GM19025 (cell line): ENCODE results near the gene PTPRT.

ENCODE experiments used
- ATAC-seq: cut with Tn5 transposase; IDR thresholded peaks from one replicate; pipeline ENCODE4 v1.9.1; 2021; ENCODE audit warnings: mild to moderate bottlenecking, low read depth, moderate library complexity; ENCODE audit not compliant: unreplicated experiment

The PTPRT gene

GRCh38 chr20:42747765-42748411 is 441.8 kb downstream of the PTPRT start:
- ATAC-seq = no peak

GRCh38 chr20:42744756-42745465 is 444.8 kb downstream of the PTPRT start:
- no peak for ATAC-seq

GRCh38 chr20:42742926-42743325 is 446.8 kb downstream of the PTPRT start:
- ATAC-seq = no peak

DNA sequence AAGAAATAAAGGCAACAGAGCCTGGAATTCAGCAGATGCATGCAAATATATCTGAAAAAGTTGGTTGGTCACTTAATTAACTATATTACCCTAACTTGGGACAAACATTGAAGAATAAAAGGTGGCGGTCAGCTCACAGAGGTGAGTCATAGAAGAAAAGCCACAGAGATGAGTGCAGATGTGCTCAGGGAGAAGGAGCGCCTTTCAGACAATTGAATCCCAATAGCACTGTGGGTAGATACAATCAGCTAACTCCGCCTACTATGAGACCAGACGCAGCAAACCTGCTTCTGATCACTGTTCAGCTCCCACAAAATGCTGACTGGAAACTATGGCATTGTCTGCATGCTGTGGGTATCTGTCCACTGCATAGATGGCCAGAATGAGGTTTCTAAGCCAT is 447.8 kb downstream of the PTPRT start:
- no peak for ATAC-seq

GRCh38 chr20:42740226-42740870 is 449.4 kb downstream of the PTPRT start:
- no peak for ATAC-seq

DNA sequence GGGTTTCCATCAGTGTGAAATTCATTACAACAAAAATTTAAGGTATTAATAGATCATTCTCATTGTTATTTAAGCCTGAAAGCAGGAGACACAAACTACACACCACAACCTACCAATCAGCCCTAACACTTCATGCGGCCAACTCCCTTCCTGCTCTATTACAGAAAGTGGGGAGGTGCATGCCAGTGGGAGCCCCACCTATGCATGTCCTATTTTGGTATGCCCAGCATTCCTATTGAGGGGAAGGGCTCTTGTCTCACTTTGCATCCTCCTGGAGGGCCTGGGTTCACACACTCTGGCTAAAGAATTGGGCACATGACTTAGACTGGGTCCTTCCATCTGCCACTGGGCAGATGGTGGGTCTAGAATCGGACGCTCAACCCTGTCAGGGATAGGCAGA is 450.0 kb downstream of the PTPRT start:
- no peak for ATAC-seq

DNA sequence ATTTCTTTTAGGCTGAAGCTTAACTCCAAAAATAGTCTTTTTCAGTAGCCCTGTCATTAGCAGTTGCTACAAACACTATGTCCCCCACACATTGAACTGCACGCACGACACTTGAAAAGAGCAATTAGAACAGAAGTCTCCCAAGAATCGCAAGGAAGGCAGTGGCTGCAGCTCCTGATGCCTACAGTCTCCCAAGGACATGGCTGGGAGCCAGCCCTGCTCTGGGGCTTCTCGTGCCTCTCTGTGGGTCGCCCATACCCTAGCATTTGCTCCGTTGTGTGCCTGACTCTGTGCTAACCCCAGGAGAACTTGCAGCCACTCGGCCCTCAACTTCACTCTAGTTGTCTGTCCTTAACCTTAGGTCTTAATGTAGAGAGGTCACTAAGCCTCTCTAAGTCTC is 454.2 kb downstream of the PTPRT start:
- no peak for ATAC-seq

- no peak for ATAC-seq
These were observed 454.9 kb downstream of the PTPRT start for GRCh38 chr20:42734660-42735368.

DNA sequence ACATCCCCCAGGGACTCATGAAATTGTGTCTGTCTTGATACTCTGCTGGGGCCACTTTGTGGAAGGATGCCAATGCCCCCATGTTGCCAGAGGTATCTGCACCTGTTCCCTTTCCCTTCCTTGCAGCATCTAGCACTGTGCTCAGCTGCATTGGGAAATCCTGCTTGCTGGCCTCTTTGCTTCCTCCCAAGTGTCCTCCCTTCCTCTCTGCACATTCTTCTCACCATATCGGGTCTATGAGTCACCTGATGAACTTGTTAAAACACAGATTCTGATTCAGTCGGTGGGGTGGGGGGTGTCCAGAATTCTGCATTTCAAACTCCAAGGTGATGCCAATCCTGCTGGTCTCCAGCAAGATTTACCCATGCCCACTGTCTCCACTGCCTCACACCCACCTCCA is 467.8 kb downstream of the PTPRT start:
- no peak for ATAC-seq

- no peak for ATAC-seq
These were observed 475.2 kb downstream of the PTPRT start for GRCh38 chr20:42714298-42715141.

DNA sequence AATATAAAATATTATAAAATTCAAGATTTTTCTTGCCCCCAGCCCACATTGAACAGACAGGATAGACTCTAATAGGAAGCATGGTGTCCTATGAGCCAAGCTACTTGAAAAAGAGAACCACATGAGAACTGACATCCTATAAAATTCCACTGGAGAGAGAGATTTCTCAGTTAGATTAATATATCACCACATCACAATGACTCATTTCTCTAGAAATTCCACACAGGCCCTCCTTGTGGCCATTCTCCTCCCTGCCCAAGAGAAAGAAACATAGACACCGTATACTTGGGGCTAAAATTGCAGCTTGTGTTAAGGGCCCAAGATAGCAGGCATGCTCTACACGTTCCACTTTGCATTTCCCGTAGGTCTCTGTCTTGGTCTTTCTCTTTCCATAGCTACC is 481.4 kb downstream of the PTPRT start:
- no peak for ATAC-seq

- no peak for ATAC-seq
These were observed 482.9 kb downstream of the PTPRT start for GRCh38 chr20:42706759-42707158.

GRCh38 chr20:42705550-42705949 is 484.2 kb downstream of the PTPRT start:
- ATAC-seq = no peak

- ATAC-seq = no peak
These were observed 486.0 kb downstream of the PTPRT start for GRCh38 chr20:42703744-42704143.

DNA sequence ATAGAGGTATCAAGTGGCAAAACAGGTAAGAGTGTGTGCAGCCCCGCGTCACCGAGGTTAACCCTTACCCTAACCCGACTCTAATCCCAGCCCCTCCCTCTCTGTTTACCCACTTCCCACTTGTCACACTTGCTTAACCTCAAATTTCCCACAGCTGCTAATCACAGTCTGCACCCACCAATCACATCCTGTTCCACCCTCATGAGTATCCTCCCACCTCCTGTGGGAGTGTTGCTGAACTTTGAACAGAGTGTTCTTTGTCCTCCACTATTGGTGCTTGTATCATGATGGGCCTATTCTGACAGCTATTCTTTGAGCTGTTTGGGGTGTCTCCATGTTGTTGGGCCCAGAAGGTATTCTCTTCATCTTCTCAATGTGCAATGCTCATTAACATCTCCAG is 487.8 kb downstream of the PTPRT start:
- ATAC-seq = no peak

DNA sequence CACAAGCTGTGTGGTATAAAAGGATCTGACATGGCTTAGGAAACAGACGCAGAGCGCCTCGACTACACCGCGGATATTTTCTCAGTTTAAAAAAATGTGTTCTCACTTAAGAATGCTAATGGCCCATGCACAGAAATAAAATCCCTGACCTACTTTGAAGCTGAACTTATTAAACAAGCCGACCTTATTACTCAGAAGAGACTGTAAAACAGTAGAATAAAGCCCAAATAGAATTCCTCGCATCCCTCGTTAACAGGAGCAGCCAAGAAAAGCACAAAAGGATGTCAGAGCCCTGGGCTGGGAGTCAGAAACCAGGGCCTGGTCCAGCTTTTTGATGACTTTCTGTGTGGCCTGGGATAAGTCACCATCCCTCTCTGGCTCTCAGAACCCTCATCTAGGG is 489.3 kb downstream of the PTPRT start:
- no peak for ATAC-seq

GRCh38 chr20:42697962-42698361 is 491.7 kb downstream of the PTPRT start:
- no peak for ATAC-seq

- no peak for ATAC-seq
These were observed 498.8 kb downstream of the PTPRT start for GRCh38 chr20:42690842-42691437.

- no peak for ATAC-seq
These were observed 501.1 kb downstream of the PTPRT start for GRCh38 chr20:42688576-42688975.

GRCh38 chr20:42686057-42686456 is 503.6 kb downstream of the PTPRT start:
- no peak for ATAC-seq
